Astrocyte (in vitro differentiated cells and primary cell): Measurements from ENCODE around the gene AMER2. TPM values are rescaled to one million over a fixed set of nuclear protein-coding genes. Genes with fewer than 3 reads are reported as not detected.
A peak's percentile ranks its signal among the peaks of the same experiment; 100 is the strongest.

Experiments used
- DNase-seq: peaks from one replicate; pipeline ENCODE4 v3.0.0-alpha.2; 2010; ENCODE audit warnings: low read depth
- FAIRE-seq: peaks from 2 replicates; lab custom pipeline; 2011; peaks lifted over from hg19 to GRCh38; lab: Jason Lieb, UNC
- H2AFZ ChIP-seq: 2 replicates; pipeline ENCODE4 v1.6.0; 2012; ENCODE audit warnings: low read depth, low read length, inconsistent platforms
- H3K27ac ChIP-seq: 2 replicates; pipeline ENCODE4 v1.5.1; 2011; ENCODE audit warnings: low read depth, low read length, inconsistent platforms
- H3K27me3 ChIP-seq: 2 replicates; pipeline ENCODE4 v1.6.0; 2011; ENCODE audit warnings: low read length, inconsistent platforms; ENCODE audit not compliant: insufficient read depth
- H3K36me3 ChIP-seq: 2 replicates; pipeline ENCODE4 v1.5.1; 2011; ENCODE audit warnings: low read length, inconsistent platforms; ENCODE audit not compliant: insufficient read depth
- H3K4me1 ChIP-seq: 2 replicates; pipeline ENCODE4 v1.5.1; 2011; ENCODE audit warnings: low read length, inconsistent platforms; ENCODE audit not compliant: insufficient read depth
- H3K4me2 ChIP-seq: 2 replicates; pipeline ENCODE4 v1.6.0; 2012; ENCODE audit warnings: low read length, inconsistent platforms
- H3K4me3 ChIP-seq: 2 replicates; pipeline ENCODE4 v1.5.1; 2011; ENCODE audit warnings: low read depth, mild to moderate bottlenecking, low read length, inconsistent platforms; ENCODE audit not compliant: insufficient read depth
- H3K79me2 ChIP-seq: 2 replicates; pipeline ENCODE4 v1.6.0; 2012; ENCODE audit warnings: mild to moderate bottlenecking, low read length, inconsistent platforms; ENCODE audit not compliant: insufficient read depth
- H3K9ac ChIP-seq: 2 replicates; pipeline ENCODE4 v1.6.0; 2012; ENCODE audit warnings: mild to moderate bottlenecking, low read length, inconsistent platforms
- H3K9me3 ChIP-seq: 2 replicates; pipeline ENCODE4 v1.5.1; 2012; ENCODE audit warnings: low read depth, mild to moderate bottlenecking, low read length, inconsistent platforms; ENCODE audit not compliant: insufficient read depth
- H4K20me1 ChIP-seq: 2 replicates; pipeline ENCODE4 v1.6.0; 2012; ENCODE audit warnings: low read length, inconsistent platforms; ENCODE audit not compliant: insufficient read depth
- H3K27ac Mint-ChIP-seq: one replicate; pipeline ENCODE4 v1.8.0; 2021; ENCODE audit warnings: mild to moderate bottlenecking, mixed read lengths; ENCODE audit not compliant: unreplicated experiment
- H3K27me3 Mint-ChIP-seq: one replicate; pipeline ENCODE4 v1.8.0; 2021; ENCODE audit warnings: low read depth, mixed read lengths; ENCODE audit not compliant: unreplicated experiment
- H3K36me3 Mint-ChIP-seq: one replicate; pipeline ENCODE4 v1.8.0; 2021; ENCODE audit warnings: low read depth, mixed read lengths; ENCODE audit not compliant: unreplicated experiment
- H3K4me1 Mint-ChIP-seq: one replicate; pipeline ENCODE4 v1.8.0; 2021; ENCODE audit warnings: low read depth, mixed read lengths; ENCODE audit not compliant: unreplicated experiment
- H3K4me3 Mint-ChIP-seq: one replicate; pipeline ENCODE4 v1.8.0; 2021; ENCODE audit warnings: mild to moderate bottlenecking, moderate library complexity, mixed read lengths; ENCODE audit not compliant: unreplicated experiment
- H3K9me3 Mint-ChIP-seq: one replicate; pipeline ENCODE4 v1.8.0; 2021; ENCODE audit warnings: mild to moderate bottlenecking, mixed read lengths; ENCODE audit not compliant: unreplicated experiment
- EZH2 ChIP-seq: IDR thresholded peaks from 2 replicates; pipeline ENCODE4 v1.6.1; 2012; ENCODE audit warnings: mild to moderate bottlenecking, low read length, inconsistent platforms; ENCODE audit not compliant: insufficient read depth
- total RNA-seq: library from RNA; stranded (reverse); gene quantifications from 2 replicates; pipeline ENCODE4 v1.2.1, GENCODE V29; 2021
- TF ChIP-seq, protein P1 (sequence below): IDR thresholded peaks from 2 replicates; pipeline ENCODE4 v1.5.1; 2011; ENCODE audit warnings: low read depth, mild to moderate bottlenecking, inconsistent platforms, low read length, moderate library complexity; ENCODE audit not compliant: insufficient read depth

The AMER2 gene
- total RNA-seq, 1 donor from 2014 or later, result 0.02 TPM

DNA sequence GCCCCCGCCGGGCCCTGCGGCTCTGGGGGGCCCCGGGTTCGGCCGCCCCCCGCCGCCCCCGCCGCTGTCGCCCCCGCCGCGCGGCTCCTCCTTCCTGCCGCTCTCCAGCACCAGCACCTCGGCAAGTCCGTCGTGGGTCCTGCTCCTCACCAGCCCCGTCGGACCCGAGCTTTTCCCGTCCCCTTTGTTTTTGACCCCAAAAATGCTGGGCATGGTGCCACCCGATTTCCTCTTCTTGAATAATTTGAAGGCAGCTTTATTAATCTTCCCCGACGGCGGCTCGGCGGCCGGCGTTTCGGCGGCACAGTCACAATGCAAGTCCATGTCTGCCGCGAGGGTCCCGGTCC is 945 bp downstream of the AMER2 start:
- Histone ChIP-seq H3K4me2 (peak overlapping the region; percentile 84), H3K36me3 (no peaks in the 10 kb centered on the region), H3K27me3 (peaks cover 47% of the 10 kb centered on the region), H4K20me1 (no peaks in the 10 kb centered on the region), H3K27ac (no peak overlapping the region), H3K4me1 (peaks cover 10% of the 10 kb centered on the region), H3K4me3 (peak overlapping the region; percentile 44), H3K79me2 (no peaks in the 10 kb centered on the region), H3K9ac (no peak overlapping the region), H3K9me3 (no peaks in the 10 kb centered on the region), H2AFZ (peak overlapping the region; percentile 13)
- H3K27ac Mint-ChIP-seq, result no peak overlapping the region
- H3K4me1 Mint-ChIP-seq, result peaks cover 2% of the 10 kb centered on the region
- H3K36me3 Mint-ChIP-seq, result peaks cover 2% of the 10 kb centered on the region
- peak overlapping the region; percentile 83 for H3K4me3 Mint-ChIP-seq
- DNase-seq (no peak), FAIRE-seq (no peak)
- peak; percentile 50 for TF ChIP-seq EZH2
- TF ChIP-seq, protein P1, sequence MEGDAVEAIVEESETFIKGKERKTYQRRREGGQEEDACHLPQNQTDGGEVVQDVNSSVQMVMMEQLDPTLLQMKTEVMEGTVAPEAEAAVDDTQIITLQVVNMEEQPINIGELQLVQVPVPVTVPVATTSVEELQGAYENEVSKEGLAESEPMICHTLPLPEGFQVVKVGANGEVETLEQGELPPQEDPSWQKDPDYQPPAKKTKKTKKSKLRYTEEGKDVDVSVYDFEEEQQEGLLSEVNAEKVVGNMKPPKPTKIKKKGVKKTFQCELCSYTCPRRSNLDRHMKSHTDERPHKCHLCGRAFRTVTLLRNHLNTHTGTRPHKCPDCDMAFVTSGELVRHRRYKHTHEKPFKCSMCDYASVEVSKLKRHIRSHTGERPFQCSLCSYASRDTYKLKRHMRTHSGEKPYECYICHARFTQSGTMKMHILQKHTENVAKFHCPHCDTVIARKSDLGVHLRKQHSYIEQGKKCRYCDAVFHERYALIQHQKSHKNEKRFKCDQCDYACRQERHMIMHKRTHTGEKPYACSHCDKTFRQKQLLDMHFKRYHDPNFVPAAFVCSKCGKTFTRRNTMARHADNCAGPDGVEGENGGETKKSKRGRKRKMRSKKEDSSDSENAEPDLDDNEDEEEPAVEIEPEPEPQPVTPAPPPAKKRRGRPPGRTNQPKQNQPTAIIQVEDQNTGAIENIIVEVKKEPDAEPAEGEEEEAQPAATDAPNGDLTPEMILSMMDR, result no peak
- peaks cover 51% of the 10 kb centered on the region for H3K27me3 Mint-ChIP-seq
- H3K9me3 Mint-ChIP-seq, result peaks cover 7% of the 10 kb centered on the region

DNA sequence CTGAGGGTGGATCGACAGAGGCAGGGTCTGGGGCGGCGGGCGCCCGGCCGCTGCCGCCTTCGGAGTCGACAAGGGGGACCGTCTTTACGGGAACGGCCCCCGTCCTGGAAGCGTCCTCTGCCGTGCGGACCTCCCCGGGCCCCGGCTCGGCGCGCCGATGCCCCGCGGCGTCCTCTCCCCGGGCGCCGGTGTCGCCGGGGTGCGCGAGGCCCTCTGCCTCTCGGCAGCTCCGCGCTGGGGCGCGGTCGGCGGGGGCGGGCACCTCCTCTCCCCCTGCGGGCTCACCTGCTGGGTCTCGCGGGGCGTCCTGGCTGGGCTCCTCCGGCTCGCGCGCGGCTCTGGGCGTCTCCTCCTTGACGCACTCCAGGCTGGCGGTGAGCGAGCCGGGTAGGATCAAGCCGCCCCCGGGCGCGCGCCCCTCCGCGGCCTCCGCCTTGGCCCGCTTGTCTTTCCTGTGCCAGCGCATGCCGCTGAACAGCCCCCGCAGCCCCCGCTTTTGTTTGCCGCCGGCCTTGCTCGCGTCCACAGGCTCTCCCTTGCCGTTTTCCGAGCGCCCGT is 1.5 kb downstream of the AMER2 start:
- DNase-seq, result no peak

More for the DNA sequence above, 1.5 kb downstream of the AMER2 start:
- Histone ChIP-seq H3K79me2 (no peaks in the 10 kb centered on the region), H3K27ac (no peak overlapping the region), H3K4me3 (no peak overlapping the region), H3K4me1 (peaks cover 10% of the 10 kb centered on the region), H3K9ac (no peak overlapping the region), H3K27me3 (peaks cover 49% of the 10 kb centered on the region), H2AFZ (peak overlapping the region; percentile 52), H4K20me1 (no peaks in the 10 kb centered on the region), H3K9me3 (no peaks in the 10 kb centered on the region), H3K36me3 (no peaks in the 10 kb centered on the region), H3K4me2 (peak overlapping the region; percentile 84)
- Mint-ChIP-seq H3K9me3 (peaks cover 5% of the 10 kb centered on the region), H3K27me3 (peaks cover 51% of the 10 kb centered on the region), H3K27ac (no peak overlapping the region), H3K36me3 (peaks cover 2% of the 10 kb centered on the region), H3K4me1 (peaks cover 2% of the 10 kb centered on the region), H3K4me3 (peak overlapping the region; percentile 60)
- no peak for FAIRE-seq
- peak; percentile 76 for TF ChIP-seq EZH2
- TF ChIP-seq, protein P1, result no peak
